Activated T-helper 1 cell treated with Interleukin-2 at 50 U/mL for 16 hours (primary cell): ENCODE data around the gene DNM2.
"Not testable (repeated sequence)": the region's sequence is repeated elsewhere in the genome, so short reads cannot be mapped to it uniquely, and the experiment has no call there.

Source experiments
- DNase-seq: peaks from one replicate; pipeline ENCODE4 v3.0.0-alpha.2; 2020; ENCODE audit warnings: low read depth

DNM2 gene

DNA sequence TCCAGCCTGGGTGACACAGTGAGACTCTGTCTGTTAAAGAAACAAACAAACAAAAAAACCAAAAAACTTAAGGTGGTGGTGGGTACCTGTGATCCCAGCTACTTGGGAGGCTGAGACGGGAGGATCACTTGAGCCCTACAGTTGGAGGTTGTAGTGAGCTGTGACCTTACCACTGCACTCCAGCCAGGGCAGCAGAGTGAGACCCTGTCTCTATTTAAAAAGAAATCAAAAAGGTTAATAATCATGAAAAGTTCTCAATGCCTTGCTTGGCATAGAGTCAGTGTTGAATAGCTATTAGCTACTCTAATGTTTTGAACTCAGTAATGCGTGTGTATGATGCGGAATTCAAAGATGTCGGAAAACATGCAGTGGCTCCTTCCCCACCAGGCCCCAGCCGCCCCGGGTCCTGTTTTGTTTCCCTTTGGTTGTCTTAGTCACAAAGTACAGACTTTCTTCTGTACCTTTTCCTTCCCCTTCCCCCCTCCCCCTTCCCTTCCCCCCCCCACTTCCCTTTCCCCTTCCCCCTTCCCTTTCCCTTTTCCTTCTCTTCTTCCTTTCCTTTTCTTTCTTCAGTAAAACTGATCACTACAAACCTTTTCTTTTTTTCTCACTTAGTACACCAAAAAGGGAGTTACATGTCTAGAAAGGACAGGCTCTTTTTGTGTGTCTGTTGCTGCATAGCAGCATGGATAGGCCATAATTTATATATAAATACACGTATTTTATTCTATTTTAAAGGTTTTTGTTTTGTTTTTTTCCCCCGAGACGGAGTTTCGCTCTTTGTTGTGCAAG lies 35.2 kb downstream of the DNM2 start:
- DNase-seq: no peak

DNA sequence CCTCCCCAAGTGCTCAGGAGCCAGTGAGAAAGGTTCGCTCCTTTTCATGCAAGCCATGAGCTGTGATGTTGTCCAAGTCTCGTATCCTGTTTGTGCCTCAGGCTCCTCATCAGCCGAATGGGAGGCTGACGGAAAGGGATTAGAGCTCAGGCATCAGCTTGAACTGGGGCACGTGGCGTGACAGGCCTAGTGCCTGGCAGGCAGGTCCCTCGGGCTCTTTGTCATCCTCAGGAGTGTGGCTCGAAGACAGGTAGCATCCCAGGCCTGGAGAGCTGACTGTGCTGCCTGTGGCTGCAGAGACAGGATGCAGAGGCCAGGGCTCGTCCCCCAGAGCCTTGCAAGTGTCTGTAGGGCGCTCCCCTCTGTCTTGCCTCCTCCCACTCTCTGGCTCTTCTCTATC lies 38.5 kb downstream of the DNM2 start:
- no peak for DNase-seq

DNA sequence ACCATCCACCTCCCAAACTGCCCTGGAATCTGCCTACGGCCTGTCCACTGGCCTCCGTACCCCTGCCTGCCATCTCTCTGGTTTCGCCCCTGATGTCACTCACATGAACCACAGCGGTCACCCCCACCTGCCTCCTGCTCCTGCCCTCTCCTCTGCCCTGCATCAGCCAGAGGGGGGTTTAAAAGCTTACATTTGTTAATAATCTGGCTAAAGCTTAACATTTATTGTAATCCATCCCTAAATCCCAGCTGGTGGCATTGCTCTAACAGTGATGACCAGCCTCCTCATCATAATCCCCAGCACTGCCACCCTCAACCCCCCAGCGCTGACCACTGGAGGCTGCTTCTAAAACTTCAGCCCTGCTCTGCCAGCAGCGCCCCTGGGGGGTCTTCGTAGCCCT lies 38.9 kb downstream of the DNM2 start:
- no peak for DNase-seq

DNA sequence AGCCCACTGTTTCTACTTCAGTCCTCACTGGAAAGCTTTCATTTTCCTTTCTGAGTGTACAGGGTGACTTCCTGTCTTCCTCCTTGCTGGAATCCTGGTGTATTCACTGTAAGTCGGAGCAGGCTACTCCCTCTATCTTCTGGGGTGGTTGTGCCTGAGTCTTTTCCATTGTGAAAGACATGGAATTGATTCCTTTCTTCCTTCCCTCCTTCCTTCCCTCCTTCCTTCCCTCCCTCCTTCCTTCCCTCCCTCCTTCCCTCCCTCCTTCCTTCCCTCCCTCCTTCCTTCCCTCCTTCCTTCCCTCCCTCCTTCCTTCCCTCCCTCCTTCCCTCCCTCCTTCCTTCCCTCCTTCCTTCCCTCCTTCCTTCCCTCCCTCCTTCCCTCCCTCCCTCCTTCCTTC lies 40.2 kb downstream of the DNM2 start:
- not testable (repeated sequence) for DNase-seq

DNA sequence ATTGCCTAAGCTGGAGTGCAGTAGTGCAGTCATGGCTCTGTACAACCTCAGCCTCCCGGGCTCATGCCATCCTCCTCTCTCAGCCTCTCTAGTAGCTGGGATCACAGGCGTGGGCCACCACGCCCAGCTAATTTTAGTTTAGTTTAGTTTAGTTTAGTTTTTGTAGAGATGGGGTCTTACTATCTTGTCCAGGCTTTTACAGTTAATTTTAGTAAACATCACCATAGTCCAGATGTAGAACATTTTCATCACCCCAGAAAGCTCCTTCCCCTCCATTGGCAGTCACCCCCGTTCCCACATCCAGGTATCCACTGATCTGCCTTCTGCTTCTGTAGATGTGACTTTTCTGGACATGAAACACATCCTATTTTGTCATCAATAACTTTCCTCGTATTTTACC lies 41.1 kb downstream of the DNM2 start:
- DNase-seq: no peak

DNA sequence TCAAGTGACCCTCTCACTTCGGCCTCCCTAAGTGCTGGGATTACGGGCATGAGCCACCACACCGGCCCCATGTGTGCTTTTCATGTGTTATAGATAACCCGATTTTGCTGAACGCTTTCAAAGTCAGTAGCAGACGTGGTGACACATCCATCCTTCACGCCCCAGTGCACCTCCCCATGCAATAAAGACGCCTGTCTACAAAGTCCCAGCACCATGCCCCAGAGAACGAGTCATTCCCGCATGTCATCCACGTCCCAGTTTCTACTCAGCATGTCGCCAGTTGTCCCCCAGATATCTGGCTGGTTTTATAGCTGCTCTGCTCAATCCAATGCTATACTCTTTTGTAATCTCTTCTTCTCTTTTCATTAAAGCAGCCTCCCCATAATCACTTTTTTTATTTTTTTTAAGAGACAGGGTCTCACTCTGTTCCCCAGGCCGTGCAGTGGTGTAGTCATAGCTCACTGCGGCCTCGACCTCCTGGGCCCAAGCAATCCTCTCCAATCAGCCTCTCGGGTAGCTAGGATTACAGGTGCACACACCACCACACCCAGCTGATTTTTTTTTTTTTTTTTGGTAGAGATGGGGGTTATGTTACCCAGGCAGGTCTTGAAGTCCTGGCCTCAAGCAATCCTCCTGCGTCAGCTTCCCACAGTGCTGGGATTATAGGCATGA lies 42.5 kb downstream of the DNM2 start:
- no peak for DNase-seq

DNA sequence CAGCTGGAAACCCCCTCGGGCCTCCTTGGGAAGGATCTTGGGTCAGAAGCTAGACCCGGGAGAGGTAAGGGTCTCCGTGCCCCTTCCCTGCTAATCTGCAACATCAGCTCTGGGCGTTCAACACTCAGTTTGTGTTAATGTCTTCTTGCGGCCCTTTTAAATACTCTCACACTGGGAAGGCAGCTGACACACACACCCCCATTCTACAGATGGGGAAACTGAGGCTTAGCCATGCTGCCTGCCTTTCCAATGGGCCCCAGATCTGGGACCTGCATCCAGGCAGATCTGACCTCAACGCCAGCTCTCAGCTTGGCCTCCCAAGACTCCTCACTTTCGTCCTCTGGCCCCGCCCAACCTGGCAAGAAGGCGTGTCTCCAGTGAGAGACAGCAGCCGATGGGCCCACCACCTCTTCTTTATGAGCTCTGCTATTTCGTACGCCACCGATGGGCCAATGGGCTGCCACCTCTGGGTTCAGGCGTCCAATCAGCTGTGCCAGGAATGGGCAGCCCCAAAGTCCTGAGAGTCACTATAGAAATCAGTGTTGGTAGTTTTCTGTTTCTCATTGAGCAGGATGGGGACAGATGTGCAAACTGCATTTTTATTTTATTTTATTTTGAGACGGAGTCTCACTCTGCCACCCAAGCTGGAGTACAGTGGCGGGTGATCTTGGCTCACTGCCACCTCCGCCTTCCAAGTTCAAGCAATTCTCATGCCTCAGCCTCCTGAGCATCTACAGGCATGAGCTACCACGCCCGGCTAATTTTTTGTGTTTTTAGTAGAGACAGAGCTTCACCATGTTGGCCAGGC lies 43.8 kb downstream of the DNM2 start:
- DNase-seq: no peak

DNA sequence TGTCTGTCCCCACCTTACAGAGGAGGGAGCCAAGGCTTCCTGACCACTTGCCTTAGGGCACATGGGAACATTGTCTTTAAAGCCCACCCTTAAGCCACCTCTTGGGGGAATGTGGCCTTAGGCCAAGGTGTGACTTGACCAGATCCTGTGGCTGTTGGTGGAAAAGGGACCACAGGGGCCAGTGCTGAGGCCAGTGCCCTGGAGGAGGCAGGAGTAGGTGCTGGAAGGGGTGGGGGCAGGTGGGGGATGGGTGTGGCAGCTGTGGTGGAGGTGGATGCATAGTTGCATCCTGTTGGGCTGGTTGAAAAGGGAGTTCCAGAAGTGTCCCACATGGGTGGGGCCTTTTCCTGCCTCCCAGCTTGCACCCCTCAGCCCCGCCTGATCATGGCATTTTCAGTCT lies 44.8 kb downstream of the DNM2 start:
- peak; percentile 26 for DNase-seq

DNA sequence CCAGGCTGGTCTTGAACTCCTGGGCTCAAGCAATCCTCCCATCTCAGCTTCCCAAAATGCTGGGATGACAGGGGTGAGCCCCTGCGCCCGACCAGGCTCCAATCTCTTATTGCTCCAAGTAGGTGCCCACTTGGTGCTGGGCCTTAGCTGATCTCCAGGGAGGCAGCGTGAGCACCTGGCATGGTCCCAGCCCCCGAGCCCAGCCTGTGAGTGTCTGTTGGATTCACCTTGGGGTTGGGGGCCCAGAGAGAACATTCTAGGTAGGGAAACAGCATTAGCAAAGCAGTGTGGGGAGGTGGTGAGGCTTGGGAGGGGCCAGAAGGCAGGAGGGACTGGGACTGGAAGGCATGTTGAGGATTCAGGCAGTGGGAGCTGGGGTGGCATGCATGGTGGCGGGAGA lies 45.5 kb downstream of the DNM2 start:
- DNase-seq: no peak

DNA sequence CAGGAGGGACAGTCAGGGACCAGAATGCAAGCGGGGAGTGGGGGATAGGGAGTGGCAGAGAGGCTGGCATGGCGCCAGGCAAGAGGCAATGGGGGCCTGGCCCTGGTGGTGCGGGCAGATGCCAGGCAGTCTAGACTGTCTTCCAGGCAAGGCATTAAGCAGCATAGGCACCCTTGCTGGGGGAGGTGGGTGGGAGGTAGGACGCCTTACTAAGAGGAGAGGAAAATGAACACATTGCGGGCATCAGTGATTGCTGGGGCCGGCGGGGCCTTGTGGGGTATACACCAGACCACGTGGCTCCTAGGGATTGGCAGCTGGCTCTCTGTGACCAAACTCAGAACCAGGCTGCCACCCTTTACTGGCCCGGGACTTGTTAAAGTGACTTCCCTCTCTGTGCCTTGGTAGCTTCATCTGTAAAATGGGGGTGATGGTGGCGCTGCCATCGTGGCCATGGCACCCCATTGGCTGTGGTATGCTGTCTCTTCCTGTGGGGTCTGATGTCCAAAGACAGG lies 46.0 kb downstream of the DNM2 start:
- DNase-seq: no peak

DNA sequence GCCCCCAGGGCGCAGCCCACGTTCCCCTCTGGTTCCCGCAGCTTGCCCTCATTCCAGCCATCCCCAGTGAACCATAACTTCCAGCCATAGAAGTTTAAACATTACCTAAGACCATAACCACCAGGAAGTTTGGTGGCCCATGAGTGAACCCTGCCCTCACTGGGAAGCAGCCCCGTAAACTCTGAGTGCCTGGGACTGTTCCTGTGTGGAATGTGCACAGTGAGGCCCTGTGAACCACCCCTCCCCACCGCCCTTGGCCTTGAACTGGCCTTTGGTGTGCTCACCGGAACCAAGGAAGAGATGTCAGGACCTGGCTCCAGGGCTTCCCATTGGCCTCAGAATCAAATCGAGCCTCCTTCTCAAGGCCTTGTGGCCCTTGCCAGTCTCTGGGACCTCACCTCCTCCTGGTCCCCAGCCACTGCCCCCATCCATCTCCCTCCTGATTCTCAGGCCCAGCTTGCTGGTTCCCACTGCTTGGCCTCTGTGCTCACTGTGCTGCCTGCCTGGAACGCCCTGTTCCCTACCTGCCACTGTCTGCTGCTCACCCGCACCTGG lies 46.5 kb downstream of the DNM2 start:
- DNase-seq: no peak

DNA sequence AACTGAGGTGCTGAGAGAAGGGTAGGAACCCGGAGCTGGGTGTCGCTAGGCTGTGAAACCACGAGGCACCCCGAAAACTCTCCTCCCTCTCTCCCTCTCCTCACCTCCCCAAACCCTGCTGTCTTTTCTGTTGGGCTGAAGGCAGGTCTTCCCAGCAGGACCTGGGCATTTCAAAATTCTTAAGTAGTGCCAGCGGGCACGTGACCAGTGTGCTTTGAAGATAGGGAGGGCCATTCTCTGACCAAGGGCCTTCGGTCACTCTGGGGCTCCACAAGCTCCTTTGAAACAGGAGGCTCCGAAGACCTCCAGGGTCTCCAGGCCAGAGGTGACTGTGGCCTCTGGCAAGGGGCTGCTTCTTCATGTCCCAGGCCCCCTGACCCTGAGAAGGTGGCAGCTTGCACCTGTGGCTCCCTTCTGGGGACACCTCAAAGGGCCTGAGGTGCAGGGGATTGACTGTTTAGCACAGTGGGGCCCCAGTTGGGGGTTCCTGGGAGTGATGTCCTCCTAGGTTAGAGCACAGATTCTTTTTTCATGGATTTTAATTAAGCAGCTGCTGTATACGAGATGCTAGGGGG lies 48.3 kb downstream of the DNM2 start:
- DNase-seq: no peak

DNA sequence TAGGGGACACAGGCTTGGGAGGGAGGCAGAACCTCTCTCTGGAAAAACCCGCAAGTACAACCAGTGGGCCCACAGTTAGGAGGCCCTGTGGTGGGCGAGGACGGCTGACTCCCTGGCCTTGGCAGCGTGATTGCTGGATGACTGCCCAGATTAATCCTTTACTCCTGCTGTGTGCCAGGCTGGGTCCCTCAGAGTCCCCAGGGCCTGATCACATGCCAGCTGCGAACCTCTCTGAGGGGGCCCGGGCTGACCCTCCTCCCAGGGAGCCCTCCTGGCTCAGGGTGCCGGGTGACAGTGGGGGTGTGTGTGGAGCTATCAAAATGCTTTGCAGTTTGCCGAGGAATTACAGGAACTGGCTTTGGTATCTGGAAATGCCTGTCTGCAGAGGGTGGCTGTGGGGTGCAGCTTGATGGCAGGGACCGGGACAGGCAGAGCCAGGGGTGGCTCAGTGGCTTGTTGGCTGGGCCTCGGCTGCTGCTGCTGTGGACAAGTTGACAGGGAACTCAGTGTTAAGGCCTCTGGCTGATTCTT lies 48.9 kb downstream of the DNM2 start:
- no peak for DNase-seq

DNA sequence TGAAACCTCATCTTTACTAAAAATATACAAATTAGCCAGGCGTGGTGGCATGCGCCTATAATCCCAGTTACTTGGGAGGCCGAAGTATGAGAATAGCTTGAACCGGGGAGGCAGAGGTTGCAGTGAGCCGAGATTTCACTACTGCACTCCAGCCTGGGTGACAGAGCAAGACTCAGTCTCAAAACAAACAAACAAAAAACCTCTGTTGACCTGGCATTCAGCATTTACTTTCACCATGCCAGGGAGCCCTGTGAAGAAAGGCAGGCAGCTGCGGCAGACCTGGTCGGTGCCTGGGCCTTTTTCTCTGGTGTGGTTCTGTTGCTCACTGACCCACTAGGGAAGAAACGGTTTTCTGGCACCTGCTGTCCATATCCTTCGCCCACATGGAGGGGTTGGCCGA lies 49.8 kb downstream of the DNM2 start:
- no peak for DNase-seq

DNA sequence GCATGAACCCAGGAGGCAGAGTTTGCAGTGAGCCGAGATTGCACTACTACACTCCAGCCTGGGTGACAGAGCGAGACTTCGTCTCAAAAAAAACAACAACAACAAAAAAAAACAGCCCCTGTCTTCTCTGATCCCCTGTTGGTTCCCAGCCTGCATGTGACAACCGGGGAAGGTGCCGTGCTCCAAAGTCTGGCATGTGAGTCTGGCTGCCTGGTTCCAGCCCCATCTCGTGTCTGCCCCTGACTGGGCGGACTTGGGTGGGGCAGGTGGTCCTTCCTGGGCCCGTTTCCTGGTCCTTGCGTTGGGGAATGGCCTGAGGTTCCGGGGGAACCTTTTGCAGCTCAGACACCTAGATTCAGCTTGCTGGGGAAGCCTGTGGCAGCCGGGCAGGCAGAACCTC lies 50.5 kb downstream of the DNM2 start:
- DNase-seq: no peak

DNA sequence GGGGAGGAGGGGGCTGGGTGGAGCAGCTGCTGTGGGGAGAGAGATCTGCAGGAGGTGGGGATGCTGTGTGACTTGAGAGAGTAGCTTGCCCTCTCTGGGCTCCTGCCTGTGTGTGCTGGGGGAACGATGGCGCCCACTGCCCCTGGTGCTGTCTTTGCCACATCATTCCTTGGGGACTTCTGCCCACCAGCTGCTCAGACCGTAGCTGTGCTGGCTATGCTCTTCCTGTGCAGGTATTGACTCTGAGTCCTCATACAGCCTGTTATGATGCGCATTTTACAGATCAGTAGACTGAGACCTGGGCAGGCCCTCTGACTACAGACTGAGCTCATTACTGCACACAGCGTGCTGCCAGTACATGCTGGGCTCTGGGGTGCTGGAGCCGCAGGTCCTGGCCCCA lies 51.1 kb downstream of the DNM2 start:
- DNase-seq: no peak

DNA sequence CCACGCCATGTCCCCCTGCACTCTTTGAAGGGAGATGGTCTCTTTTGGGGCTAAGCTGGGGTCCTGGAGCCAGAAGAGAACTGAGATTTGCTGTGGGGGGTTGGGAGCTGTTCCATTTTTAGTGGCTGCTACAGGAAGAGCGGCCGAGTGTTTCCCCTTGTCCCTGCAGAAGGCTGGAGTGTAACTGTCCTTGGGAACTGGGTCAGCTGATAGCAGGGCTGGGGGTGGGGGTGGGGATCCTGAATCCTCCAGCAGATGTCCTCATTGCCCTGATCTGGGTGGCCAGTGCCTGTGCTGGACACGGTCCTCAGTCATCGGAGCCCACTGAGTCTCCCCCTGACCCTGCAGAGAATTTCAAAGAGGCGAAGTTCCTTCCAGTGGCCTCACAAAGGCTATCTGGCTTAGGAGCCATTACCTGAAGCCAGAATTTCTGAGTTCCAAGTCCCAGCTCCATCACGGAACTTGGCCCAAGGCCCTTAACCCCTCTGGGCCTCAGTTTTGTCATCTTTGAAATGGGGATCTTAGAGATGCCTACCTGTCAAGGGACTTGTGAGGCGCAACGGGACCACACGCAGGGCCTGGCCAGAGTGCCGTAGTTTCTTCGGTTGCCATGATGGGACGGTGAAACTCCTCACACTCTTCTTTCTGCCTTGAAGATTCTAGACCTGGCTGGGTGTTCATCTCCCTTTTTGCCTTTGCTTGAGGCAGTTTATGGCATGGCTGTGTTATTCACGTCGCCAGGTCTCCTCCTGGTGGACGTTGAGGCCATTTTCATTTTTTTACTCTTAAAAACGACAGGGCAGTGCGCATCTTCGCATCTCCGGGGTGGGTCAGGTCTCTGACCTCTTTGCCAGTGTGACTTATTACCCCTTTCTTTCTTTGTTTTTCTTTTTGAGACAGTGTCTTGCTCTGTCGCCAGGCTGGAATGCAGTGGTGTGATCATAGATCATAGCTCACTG lies 51.9 kb downstream of the DNM2 start:
- no peak for DNase-seq

DNA sequence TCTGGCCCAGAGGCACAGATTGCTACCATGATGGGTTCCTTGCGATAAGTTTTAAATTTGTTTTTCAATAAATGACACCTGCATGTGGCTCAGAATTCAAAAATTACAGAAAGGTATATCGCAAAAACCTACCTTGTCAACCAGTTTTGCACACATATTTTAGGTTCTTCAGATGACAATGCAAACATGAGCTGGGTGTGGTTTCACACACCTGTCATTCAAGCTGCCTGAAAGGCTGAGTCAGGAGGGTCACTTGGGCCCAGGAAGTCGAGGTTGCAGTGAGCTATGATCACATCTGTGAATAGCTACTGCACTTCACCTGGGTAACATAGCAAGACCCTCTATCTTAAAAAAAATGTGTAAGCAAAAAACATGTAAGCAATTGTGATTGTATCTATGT lies 56.1 kb downstream of the DNM2 start:
- DNase-seq: no peak

DNA sequence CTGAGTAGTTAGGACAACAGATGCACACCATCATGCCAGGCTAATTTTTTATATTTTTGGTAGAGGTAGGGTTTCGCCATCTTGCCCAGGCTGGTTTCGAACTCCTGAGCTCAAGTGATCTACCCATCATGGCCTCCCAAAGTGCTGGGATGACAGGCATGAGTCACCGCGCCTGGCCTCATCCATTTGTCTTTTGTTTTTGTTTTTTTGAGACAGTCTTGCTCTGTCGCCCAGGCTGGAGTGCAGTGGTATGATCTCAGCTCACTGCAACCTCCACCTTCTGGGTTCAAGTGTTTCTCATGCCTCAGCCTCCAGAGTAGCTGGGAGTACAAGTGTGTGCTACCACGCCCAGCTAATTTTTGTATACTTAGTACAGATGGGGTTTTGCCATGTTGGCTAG lies 57.0 kb downstream of the DNM2 start:
- DNase-seq: no peak

DNA sequence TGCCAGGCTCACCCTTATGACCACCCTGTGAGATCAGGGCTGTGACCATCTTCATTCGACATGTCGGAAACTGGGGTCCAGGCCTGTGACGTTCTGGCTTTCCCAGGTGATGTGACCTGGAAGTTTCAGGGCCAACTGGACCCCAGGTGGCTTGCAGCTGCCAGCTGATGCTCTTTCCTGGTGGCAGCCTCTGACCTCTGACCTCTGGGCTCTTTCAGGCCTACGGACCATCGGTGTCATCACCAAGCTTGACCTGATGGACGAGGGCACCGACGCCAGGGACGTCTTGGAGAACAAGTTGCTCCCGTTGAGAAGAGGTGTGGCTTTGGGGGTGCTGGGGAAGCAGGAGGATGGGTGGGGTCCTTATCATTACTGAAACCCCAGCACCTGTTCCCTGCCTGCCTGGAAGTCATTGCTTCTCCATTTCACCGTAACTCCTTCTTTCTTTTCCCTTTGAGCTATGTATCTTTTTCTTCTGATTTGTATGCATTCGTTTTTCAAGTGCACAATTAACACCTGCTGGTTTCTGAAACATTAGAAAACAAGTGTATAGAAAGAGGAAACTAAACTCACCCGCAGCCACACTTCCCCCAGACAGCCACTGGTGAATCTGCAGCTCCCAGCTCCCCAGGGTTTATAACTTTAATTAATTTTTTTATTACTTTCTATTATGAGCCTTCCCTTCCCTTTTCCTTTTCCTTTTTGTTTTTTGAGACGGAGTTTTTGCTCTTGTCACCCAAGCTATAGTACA lies 59.2 kb downstream of the DNM2 start:
- no peak for DNase-seq
